ENCODE measurements around the gene PTPRM.

Gene PTPRM

GRCh38 chr18:8379187-8379941, 812.2 kb downstream of the PTPRM start:
- DNase-seq: no peak

- no peak for DNase-seq
Measured at GRCh38 chr18:8380006-8380405, 812.9 kb downstream of the PTPRM start.

GRCh38 chr18:8380926-8381325, 813.8 kb downstream of the PTPRM start:
- no peak for DNase-seq

GRCh38 chr18:8381821-8382459, 814.8 kb downstream of the PTPRM start:
- DNase-seq: no peak

GRCh38 chr18:8385400-8385799, 818.3 kb downstream of the PTPRM start:
- no peak for DNase-seq

GRCh38 chr18:8386669-8387380, 819.7 kb downstream of the PTPRM start:
- DNase-seq: no peak

GRCh38 chr18:8389391-8390340, 822.5 kb downstream of the PTPRM start:
- DNase-seq: peak; percentile 76

GRCh38 chr18:8391068-8391467, 824.0 kb downstream of the PTPRM start:
- DNase-seq: no peak

- DNase-seq: no peak
Measured at GRCh38 chr18:8396254-8396653, 829.1 kb downstream of the PTPRM start.

- peak; percentile 34 for DNase-seq
Measured at GRCh38 chr18:8397034-8397433, 829.9 kb downstream of the PTPRM start.

- DNase-seq: no peak
Measured at GRCh38 chr18:8399138-8399537, 832.0 kb downstream of the PTPRM start.

- no peak for DNase-seq
Measured at GRCh38 chr18:8400193-8400752, 833.2 kb downstream of the PTPRM start.

GRCh38 chr18:8400825-8401224, 833.7 kb downstream of the PTPRM start:
- DNase-seq: no peak

- no peak for DNase-seq
Measured at GRCh38 chr18:8401606-8402005, 834.5 kb downstream of the PTPRM start.

- no peak for DNase-seq
Measured at GRCh38 chr18:8402237-8402636, 835.1 kb downstream of the PTPRM start.

- no peak for DNase-seq
Measured at GRCh38 chr18:8403713-8404112, 836.6 kb downstream of the PTPRM start.

GRCh38 chr18:8406186-8406867, 839.2 kb downstream of the PTPRM start:
- DNase-seq: no peak

- DNase-seq: no peak
Measured at GRCh38 chr18:8406868-8407250, 839.7 kb downstream of the PTPRM start.

GRCh38 chr18:8409151-8409550, 842.0 kb downstream of the PTPRM start:
- DNase-seq: no peak

- DNase-seq: no peak
Measured at GRCh38 chr18:8411492-8411891, 844.4 kb downstream of the PTPRM start.

- no peak for DNase-seq
Measured at GRCh38 chr18:8412117-8412516, 845.0 kb downstream of the PTPRM start.

GRCh38 chr18:8413189-8413588, 846.1 kb downstream of the PTPRM start:
- DNase-seq: no peak

Data from retina (tissue), 1 donor.